WERI-Rb-1 (cell line): ENCODE measurements around the gene CGB3.
A peak's percentile ranks its signal among the peaks of the same experiment; 100 is the strongest.

ENCODE experiments used
- DNase-seq: peaks from one replicate; pipeline ENCODE4 v3.0.0-alpha.2; 2020
- H3K27ac ChIP-seq: fragments of 250-450 bp; sonication (Bioruptor Pico); 2 replicates; pipeline ENCODE4 v1.5.1; 2020; ENCODE audit warnings: mild to moderate bottlenecking, moderate library complexity
- H3K27me3 ChIP-seq: fragments of 250-450 bp; sonication (Bioruptor Pico); 2 replicates; pipeline ENCODE4 v1.5.1; 2021; ENCODE audit warnings: mild to moderate bottlenecking, low read depth, moderate library complexity; ENCODE audit not compliant: insufficient read depth, severe bottlenecking
- H3K36me3 ChIP-seq: fragments of 250-450 bp; sonication (Bioruptor Pico); 2 replicates; pipeline ENCODE4 v1.5.1; 2020; ENCODE audit warnings: mild to moderate bottlenecking, moderate library complexity
- H3K4me3 ChIP-seq: 2 replicates; pipeline ENCODE4 v1.5.1; 2011; ENCODE audit warnings: low read depth, mild to moderate bottlenecking, control low read depth, low read length
- H3K9me3 ChIP-seq: fragments of 250-450 bp; sonication (Bioruptor Pico); 2 replicates; pipeline ENCODE4 v1.5.1; 2021; ENCODE audit warnings: mild to moderate bottlenecking, moderate library complexity; ENCODE audit not compliant: severe bottlenecking
- TF ChIP-seq, protein P1 (sequence below): IDR thresholded peaks from 2 replicates; pipeline ENCODE4 v1.5.1; 2011; ENCODE audit warnings: low read depth, mild to moderate bottlenecking, control low read depth, inconsistent platforms, low read length

CGB3 gene

GRCh38 chr19:48977061-48977460 lies 47.1 kb downstream of the CGB3 start:
- no peak for DNase-seq
- no peak overlapping the region for H3K27ac ChIP-seq
- peaks cover 30% of the 10 kb centered on the region for H3K36me3 ChIP-seq
- no peak overlapping the region for H3K4me3 ChIP-seq
- no peaks in the 10 kb centered on the region for H3K27me3 ChIP-seq
- TF ChIP-seq, protein P1, sequence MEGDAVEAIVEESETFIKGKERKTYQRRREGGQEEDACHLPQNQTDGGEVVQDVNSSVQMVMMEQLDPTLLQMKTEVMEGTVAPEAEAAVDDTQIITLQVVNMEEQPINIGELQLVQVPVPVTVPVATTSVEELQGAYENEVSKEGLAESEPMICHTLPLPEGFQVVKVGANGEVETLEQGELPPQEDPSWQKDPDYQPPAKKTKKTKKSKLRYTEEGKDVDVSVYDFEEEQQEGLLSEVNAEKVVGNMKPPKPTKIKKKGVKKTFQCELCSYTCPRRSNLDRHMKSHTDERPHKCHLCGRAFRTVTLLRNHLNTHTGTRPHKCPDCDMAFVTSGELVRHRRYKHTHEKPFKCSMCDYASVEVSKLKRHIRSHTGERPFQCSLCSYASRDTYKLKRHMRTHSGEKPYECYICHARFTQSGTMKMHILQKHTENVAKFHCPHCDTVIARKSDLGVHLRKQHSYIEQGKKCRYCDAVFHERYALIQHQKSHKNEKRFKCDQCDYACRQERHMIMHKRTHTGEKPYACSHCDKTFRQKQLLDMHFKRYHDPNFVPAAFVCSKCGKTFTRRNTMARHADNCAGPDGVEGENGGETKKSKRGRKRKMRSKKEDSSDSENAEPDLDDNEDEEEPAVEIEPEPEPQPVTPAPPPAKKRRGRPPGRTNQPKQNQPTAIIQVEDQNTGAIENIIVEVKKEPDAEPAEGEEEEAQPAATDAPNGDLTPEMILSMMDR, result no peak
- H3K9me3 ChIP-seq, result no peaks in the 10 kb centered on the region

- TF ChIP-seq, protein P1, result no peak
- no peaks in the 10 kb centered on the region for H3K27me3 ChIP-seq
- peak; percentile 46 for DNase-seq
- no peak overlapping the region for H3K27ac ChIP-seq
- no peaks in the 10 kb centered on the region for H3K9me3 ChIP-seq
- H3K4me3 ChIP-seq, result no peak overlapping the region
- H3K36me3 ChIP-seq, result peaks cover 24% of the 10 kb centered on the region
These were observed 47.9 kb downstream of the CGB3 start for GRCh38 chr19:48975947-48976847.
